HG03571 (cell line): ENCODE measurements around the gene CLCNKA.
"Not testable (repeated sequence)": the region's sequence is repeated elsewhere in the genome, so short reads cannot be mapped to it uniquely, and the experiment has no call there.

Experiments
- ATAC-seq: cut with Tn5 transposase; IDR thresholded peaks from one replicate; pipeline ENCODE4 v1.9.1; 2021; ENCODE audit not compliant: unreplicated experiment

CLCNKA gene

GRCh38 chr1:16017076-16017460 is 4.8 kb upstream of the CLCNKA start:
- no peak for ATAC-seq

- ATAC-seq: no peak
These were observed 4.2 kb upstream of the CLCNKA start, which contains the start of gene HSPB7 for GRCh38 chr1:16017461-16018303. Gene HSPB7 (minus strand): TSS chr1:16018043. CDS start chr1:16017963, 80 bp downstream.

- no peak for ATAC-seq
These were observed 3.5 kb upstream of the CLCNKA start for GRCh38 chr1:16018308-16018707.

GRCh38 chr1:16018749-16019643 is 2.8 kb upstream of the CLCNKA start:
- ATAC-seq: no peak

GRCh38 chr1:16019644-16020277 is 2.1 kb upstream of the CLCNKA start:
- no peak for ATAC-seq

GRCh38 chr1:16020325-16020724 is 1.5 kb upstream of the CLCNKA start:
- no peak for ATAC-seq

- ATAC-seq: not testable (repeated sequence)
These were observed 958 bp upstream of the CLCNKA start for GRCh38 chr1:16020878-16021277.

GRCh38 chr1:16022393-16022792 is 557 bp downstream of the CLCNKA start:
- ATAC-seq: no peak

- no peak for ATAC-seq
These were observed 1.3 kb downstream of the CLCNKA start for GRCh38 chr1:16023050-16023653.

- not testable (repeated sequence) for ATAC-seq
These were observed 4.5 kb downstream of the CLCNKA start for GRCh38 chr1:16026302-16026701.

GRCh38 chr1:16026723-16027484 is 5.1 kb downstream of the CLCNKA start:
- ATAC-seq: no peak

GRCh38 chr1:16028237-16029002 is 6.6 kb downstream of the CLCNKA start:
- ATAC-seq: no peak

GRCh38 chr1:16029003-16029268 is 7.1 kb downstream of the CLCNKA start:
- not testable (repeated sequence) for ATAC-seq

GRCh38 chr1:16029288-16029687 is 7.5 kb downstream of the CLCNKA start:
- ATAC-seq: no peak

- ATAC-seq: no peak
These were observed 9.7 kb downstream of the CLCNKA start for GRCh38 chr1:16031551-16031950.

- no peak for ATAC-seq
These were observed 10.7 kb downstream of the CLCNKA start for GRCh38 chr1:16032388-16033102.

GRCh38 chr1:16033103-16033632 is 11.3 kb downstream of the CLCNKA start:
- ATAC-seq: not testable (repeated sequence)

- not testable (repeated sequence) for ATAC-seq
These were observed 14.6 kb downstream of the CLCNKA start for GRCh38 chr1:16036461-16036860.

GRCh38 chr1:16038620-16038912 is 16.7 kb downstream of the CLCNKA start:
- ATAC-seq: no peak
